DND-41 (cell line): ENCODE data around the gene NELFA.

Experiments used
- CTCF ChIP-seq: IDR thresholded peaks from 2 replicates; pipeline ENCODE4 v1.5.1; 2012; ENCODE audit warnings: borderline replicate concordance, low read length, moderate library complexity, mild to moderate bottlenecking; ENCODE audit not compliant: poor library complexity, severe bottlenecking; ENCODE audit errors: extremely low read depth
- EZH2 ChIP-seq: IDR thresholded peaks from 3 replicates; pipeline ENCODE4 v1.6.1; 2012; ENCODE audit warnings: borderline replicate concordance, low read depth, mild to moderate bottlenecking, moderate library complexity, low read length, inconsistent platforms; ENCODE audit not compliant: severe bottlenecking

GRCh38 chr4:1989533-1990347 lies 19.0 kb downstream of the NELFA start:
- TF ChIP-seq CTCF (no peak), EZH2 (no peak)
